ENCODE measurements around the gene CD58. TPM values are rescaled to one million over a fixed set of nuclear protein-coding genes. Genes with fewer than 3 reads are reported as not detected.
"Not testable (repeated sequence)": the region's sequence is repeated elsewhere in the genome, so short reads cannot be mapped to it uniquely, and the experiment has no call there.

The CD58 gene
- total RNA-seq, 1 donor from 2014 or later: 6.1 TPM

DNA sequence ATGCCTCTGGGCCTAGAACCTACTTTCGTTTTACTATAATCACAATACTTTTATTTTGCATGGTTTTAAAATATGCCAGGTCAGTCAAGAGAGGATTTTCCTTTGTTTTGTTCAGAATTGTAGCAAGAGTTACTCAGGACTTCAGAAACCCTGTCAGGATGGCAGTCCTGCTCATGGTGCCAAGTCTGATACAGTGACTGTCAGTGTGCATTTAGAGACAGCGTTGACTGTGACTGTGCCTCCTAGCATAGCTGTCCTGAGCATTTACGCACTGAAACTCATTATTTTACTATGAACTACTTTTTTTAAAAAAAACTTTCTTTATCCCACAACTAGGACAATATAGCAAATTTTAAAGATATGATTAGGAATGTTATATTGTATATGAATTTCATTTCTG, 23.2 kb upstream of the CD58 start:
- not testable (repeated sequence) for FAIRE-seq; DNase-seq (ENCODE audit: low spot score in 2 of 2)

DNA sequence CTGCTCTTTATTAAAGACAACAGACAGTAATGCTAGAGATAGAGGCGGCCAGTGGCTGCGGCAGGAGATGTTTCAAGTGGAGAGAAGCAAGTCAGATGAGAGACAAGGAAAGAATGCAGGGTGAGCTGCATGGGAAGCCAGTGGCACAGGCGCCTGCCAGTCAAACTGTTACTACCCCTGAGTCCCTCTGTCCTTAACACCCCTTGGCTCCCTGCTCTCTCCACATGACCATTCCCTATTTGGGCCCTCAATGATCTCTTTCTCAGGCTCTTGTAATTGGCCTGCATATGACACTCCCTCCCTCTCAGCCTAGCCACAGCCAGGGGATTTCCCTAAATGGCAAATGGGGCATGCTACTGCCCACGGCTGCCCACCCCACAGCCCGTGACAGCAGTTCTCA, 22.6 kb upstream of the CD58 start:
- DNase-seq (ENCODE audit: low spot score in 2 of 2); FAIRE-seq: not testable (repeated sequence)

DNA sequence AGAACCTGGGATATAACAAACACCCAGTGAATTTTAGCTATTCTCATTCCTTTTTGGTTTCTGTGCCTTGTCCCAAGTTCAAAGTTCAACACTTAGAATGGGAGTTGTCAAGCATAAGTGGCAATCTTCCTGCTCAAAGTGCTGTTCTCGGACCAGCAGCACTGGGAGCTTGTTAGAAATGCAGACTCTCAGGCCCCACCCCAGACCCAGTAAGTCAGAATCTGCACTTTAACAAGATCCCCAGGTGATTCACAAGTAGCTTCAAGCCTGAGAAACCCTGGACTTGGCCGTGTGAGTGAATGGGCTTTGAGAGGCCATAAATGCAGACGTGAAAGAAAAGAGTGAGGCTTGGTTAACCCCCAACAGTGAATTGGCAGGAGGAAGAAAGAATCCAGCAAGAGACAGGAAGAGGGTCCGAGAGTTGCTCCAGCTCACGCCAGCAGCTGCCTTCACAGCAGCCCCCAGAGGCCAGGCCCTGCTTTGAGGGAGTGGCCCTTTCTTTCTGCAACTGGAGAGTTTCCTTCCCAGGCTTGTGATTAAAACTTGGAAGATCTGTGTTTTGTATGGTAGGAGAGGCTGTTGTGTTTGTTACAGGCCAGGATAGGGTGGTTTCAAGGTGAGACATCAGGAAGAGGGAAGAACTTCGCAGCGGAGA, 21.3 kb upstream of the CD58 start:
- not testable (repeated sequence) for FAIRE-seq; DNase-seq (ENCODE audit: low spot score in 2 of 2)

DNA sequence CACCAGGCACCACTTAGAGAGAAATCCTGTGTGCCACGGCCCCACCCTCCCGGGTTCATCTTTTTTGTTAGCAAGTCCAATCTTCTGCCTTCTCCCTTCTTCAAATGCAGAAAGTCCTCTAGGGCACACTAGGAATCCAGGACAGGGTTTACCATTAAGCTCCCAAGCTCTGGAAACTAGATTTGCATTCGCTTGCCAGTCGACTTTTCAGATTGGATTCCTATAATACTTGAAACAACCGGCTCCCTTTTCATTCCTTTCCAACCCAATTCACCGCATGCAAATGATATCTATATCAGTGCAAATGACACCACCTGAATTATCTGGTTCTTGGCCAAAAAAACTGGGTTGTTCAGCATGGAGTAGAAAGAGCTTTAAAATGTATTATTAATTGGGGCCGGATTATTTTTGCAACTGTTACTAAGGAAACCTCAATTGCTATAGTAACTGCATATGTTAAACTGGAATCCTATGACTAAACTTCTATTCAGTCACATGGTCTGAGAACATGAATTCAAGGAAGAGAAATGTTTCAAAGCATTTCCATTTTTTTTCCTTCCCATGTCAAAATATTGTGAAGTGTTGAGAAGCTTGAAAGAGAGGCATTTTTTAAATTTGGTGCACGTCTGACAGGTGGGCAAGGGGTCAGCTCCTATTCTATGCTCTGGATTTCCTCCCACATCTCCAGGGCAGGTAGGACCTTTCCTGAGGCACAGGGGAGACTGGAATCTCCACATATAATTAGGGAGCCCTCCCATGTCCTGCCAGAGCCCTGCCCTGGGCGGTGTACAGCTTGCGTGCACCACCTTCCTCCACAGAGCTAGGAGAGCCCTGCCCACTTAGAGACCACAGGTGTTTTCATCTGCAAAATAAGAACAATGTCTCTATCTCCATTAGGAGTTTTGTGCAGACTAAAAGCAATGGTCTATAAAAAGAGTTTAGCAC, 20.5 kb upstream of the CD58 start:
- not testable (repeated sequence) for FAIRE-seq; DNase-seq (ENCODE audit: low spot score in 2 of 2)

DNA sequence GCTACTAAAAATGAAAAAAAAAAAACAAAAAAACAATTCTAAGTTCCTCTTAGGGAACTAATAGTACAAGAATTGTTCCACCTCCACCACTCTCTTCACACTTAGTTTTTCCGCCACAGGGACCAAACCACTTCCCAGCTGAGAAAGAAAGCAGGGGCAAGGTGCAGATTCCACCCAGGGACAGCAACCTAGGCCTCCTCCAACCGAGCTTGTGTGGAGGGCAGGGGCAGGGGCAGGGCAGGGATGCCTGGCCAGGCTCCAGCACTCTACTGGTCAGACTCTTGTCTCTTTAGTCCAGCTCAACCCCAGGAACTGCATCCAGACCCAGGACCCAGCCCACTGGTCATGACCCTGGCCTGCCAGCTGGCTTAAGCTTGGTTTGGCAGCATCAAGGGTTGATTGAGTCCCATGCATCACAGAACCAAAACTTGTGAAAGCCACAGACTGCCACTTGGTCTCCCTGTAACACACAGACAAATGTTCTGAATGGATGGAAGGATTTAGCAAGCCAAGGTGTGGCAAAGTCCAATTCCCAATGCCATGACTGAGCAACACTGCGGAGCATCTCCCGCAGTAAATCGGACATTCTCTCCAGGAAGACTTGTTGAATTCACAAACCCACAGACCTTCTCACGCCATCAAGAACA, 19.7 kb upstream of the CD58 start:
- not testable (repeated sequence) for FAIRE-seq; DNase-seq (ENCODE audit: low spot score in 2 of 2)

DNA sequence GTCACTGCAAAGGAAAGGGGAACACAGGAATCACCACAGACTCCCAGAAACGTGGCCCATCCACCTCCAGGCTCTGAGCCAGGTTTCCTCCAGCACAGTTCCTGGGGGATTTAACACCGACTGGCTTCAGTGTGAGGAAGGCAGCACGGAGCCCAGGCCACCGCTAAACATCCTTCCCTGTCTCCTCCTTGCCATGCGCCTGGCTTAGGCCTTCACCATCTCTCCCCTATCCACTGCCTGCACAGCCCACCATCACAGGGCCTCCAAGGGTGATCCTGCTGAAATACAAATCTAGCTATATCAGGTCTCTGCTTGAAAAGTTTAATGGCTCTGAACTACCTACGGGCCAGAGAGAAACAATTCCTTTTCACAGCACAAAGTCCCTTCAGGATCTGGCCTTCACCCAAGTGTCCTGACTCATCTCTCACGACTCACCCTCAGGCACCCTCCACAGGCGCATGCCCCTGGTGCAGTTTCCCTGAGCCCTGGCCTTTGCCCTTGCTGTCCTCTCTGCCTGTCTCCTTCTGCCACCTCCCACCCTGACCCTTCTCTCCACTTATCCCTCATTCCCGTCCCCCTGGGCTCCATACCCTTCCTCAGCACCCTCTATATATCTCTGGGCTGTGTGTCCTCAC, 18.4 kb upstream of the CD58 start:
- not testable (repeated sequence) for FAIRE-seq; DNase-seq (ENCODE audit: low spot score in 2 of 2)

DNA sequence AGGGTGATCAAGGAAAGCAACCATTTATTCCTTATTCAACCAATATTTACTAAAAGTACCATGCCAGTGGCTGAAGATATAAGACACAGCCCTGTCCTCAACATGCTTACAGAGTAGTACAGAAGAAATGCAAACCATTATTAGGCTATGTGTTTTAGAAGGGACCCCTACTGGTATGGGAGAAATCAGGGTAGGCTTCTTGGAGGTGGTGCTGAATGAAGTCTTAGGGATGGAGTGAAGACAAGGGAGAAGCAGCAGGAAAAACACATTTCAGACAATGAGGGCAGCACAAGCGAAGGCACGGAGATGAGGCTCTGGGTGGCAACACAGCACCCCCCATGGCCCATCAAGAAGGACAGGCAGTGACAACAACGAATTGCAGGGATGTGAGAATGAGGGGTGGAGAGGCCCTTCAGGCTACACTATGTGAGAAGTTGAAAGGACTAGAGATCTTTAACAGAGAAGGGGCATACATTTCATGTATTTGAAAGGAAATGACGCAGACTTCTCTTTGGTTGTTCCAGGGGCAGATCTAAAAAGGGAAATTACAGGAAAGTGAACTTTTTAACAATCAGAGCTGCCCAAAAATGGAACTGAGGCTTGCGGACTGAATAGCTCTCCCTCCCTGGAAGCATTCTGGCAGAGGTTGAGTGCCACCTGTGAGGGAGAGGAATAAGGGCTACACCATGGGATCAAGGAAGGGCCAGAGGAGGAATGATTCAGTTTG, 16.8 kb upstream of the CD58 start:
- no peak for FAIRE-seq

DNA sequence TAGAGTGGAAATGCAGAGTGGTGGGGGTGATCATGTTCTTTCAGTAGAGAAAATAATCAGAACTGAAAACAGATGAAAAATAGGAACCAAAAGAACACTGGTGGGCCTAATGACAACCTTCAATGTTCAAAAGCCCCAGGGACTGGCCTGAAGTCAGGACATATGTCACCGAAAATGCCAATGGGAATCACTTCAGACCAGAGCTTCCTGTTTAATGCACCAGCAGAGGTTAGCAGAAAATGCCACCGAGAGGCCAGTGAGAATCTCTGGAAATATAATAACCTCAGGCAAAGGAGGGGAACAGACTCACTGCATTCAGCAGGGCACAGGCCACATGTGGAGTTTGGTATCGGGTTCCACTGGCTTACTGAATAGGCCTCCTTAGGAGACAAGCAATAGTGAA, 15.9 kb upstream of the CD58 start:
- DNase-seq (ENCODE audit: low spot score in 2 of 2) (no peak), FAIRE-seq (no peak)

More for the DNA sequence above, 16.8 kb upstream of the CD58 start:
- no peak for DNase-seq (ENCODE audit: low spot score in 2 of 2)

DNA sequence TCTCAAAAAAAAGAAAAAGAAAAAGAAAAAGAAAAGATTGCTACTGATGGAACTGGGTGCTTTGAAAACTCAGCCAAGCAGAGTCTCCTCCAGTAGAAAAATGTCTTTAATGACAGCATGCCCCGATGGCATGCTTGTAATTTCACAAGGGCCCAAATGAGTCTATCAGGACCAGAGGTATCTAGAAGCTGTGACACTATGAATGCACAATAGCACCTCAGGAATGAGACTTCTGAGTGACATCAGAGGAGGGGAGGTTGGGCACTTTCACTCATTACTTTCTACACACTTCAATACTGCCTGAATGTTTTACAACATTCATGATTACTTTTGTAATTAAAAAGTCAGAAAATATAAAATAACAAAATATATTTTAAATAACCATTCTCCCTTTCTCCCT, 15.1 kb upstream of the CD58 start:
- no peak for DNase-seq (ENCODE audit: low spot score in 2 of 2)
- FAIRE-seq: no peak

DNA sequence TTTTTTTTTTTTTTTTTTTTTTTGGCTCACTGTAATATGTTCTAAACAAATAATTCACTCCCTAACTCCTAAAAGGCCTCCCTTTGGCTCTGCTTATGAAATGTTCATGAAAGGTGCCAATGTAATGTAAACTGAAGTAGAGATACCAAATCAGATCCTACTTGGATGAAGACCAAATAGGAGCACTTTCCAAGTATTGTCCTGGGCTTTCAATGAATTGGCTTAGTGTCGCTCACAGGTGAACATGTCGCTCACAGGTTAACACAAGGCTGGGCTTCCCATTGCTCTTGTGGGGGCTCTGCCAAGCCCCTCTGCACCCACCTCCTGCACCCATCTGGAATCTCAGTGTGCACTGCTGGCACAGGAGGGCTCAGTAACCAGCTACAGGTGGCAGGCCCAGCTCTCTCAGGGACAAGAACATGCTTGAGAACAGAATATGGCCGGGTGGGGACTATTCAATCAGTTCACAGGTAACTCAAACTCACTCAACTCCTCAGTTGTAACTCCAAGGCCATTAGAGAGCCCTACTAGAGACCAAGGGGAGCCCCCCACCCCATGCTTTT, 10.6 kb upstream of the CD58 start:
- no peak for DNase-seq (ENCODE audit: low spot score in 2 of 2)
- FAIRE-seq: no peak

DNA sequence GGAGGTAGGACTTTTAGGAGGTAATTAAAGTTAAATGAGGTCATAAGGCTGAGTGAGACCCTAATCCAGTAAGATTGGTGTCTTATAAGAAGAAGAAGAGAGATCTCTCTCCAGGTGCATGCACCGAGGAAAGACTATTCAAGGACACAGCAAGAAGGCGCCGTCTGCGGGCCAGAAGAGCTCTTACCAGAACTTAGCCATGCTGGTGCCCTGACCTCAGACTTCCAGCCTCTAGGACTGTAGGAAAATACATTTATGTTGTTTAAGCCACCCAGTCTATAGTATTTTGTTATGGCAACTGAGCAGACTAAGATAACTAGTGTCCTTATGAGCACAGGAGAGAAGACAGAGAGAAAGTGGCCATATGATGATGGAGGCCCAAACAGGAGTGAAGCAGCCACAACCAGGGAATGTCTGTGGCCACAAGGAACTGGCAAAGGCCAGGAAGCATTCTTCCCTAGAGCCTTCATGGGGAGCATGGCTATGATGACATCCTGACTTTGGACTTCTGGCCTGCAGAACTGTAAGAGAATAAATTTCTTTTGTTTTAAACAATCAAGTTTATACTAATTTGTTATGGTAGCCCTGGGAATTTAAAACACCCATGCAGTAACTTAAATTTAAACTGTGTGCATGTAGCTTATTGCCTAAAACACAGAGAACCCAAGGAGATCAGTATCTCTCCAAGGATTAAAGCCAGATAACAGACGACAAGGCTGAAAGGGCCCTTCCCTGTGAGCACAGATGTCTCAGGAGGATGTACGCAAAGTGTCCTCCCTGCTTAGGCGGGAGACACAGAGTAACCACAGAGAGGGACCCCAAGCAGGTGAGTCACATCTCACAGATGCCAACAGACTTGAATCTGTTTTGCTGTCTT, 9.9 kb upstream of the CD58 start:
- FAIRE-seq (no peak), DNase-seq (ENCODE audit: low spot score in 2 of 2) (no peak)

DNA sequence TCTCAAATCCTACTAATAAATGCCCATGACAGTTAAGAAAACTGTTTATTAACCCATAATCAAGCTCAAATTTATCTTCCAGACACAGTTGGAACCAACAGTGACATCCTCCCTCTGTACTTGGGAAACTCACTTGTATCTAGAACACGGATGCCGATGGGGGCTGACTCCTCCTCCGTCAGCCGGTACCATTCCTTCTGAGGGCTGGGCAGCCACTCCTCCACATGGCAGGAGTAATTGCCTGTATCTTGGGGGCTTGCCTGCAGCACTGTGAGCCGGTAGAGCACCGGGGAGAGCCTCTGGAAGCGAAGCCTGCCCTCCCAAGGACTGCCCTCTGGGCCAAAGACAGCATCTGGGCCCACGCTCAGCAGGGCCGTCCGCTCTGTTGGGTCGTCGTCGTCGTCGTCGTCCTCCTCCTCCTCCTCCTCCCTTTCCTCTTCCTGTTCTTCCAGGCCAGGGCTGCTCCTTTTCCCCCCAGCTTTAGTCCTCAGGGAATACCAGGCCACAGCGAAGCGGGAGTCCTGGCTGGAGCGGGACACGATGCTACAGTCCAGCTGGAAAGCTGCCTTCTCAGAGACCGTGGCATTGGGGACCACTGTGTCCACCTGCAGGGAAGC, 8.5 kb upstream of the CD58 start:
- FAIRE-seq: no peak

DNA sequence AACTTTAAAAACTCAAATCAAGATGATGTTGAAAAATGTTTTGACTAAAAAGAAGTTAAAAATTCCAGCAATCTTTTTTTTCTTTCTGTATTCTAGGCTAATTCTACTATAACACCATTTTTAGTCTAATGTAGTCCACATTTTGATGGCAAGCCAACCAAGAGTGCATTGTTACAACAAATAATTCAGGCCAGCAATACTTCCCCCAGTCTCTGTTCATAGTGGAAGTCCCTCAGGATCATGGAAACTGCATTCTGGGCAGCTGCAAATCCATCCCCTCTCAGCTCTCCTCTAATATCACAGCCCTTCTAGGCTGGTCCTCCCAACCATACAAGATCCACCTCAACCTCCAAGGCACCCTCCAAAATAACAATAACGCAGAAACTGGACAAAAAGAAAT, 7.8 kb upstream of the CD58 start:
- no peak for DNase-seq (ENCODE audit: low spot score in 2 of 2)
- FAIRE-seq: no peak

More for the DNA sequence above, 8.5 kb upstream of the CD58 start:
- no peak for DNase-seq (ENCODE audit: low spot score in 2 of 2)

DNA sequence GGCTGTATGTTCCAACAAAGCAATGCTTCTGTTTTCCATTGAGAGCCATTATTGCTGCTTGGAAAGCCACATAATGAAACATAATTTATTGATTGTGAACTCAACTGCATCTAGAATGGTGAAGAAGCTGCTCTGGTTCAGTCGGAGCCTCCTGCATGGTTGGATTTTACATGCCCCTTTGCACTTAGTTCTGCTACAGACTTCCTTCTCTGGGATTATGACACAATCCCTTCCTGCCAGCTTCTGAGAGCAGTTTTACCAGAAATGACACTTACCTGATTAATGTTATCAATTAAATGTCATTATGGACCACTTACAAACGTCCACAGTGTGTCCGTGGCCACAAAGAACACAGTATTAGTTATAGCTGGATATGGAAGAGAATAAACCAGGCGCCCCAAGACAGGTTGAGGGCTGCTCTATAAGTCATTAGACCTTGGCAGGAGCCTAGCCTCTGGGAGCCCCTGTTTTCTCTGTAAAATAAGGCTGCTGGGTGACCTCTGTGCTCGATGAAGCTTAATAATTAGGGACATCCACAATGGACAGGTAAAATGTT, 7.0 kb upstream of the CD58 start:
- no peak for DNase-seq (ENCODE audit: low spot score in 2 of 2)
- no peak for FAIRE-seq

DNA sequence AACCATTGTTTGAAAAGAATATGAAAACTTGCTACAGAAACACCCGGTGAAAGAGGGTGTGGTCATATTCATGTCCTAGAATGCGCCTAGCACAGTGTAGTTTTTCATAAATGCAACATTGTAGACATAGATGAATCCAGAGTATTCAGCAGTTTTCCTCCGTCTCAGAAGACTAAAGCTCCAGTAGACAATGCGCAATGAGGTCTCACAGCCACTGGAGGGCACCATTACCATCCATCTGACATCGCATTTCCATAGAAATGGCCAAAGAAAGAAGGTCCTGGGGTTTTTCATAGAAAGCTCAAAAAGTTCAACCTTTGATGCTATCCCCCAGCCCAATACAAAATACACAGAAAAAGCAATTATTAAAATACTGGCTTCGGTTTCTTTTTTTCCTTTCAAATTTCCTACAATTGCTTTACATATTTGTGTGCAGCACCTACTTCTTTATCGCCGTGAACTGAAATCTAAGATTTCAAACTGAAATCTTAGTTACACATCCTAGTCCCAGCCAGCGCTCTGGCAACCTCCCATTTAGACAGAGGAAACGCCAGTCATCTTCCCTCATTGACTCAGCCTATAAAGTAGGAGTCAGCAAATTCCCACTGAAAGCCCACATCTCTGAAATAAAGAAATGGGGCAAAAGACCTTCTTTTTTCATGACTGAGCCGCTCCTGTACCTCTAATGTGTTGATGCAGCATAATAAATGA, 3.9 kb upstream of the CD58 start:
- FAIRE-seq (no peak), DNase-seq (ENCODE audit: low spot score in 2 of 2) (peak; percentile 67 to 82)

DNA sequence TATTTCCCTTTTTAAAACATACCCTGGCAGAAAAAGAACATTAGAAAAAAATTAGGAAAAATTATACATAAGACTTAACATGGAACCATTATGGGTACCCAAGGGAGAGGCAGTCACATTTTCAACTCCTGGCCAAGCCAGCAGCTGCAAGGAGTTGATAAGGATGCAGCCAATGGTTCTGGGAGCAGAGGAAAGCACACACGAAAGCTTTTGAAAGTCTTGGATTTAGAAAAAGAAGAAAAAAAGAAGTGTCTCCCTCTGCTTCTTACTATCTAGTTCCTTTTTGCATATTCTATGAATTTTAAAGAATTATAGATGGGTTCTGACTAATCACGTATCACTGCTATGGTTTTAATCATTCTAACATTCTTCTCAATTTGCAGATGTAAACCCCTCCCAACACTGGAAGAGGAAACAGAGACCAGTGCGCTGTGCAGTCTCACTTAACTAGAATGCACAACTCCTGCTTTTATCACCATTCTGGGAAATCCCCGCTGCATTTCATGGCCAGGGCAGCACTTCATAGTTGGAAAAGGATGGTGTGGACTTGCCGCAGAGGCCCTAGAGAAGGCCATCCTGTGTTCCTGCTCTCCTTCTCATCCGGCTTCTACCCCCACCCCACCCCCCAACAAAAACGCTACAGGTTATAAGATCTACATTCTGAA, 2.7 kb upstream of the CD58 start:
- no peak for FAIRE-seq
- no peak for DNase-seq (ENCODE audit: low spot score in 2 of 2)

All from frontal cortex (tissue), 4 donors.